Neural cell (in vitro differentiated cells): ENCODE results near the gene ATAD1. TPM values are rescaled to one million over a fixed set of nuclear protein-coding genes. Genes with fewer than 3 reads are reported as not detected.

Source experiments
- H2AFZ ChIP-seq: fragments of 200-600, 300-800 bp; sonication (generic), shearing (Covaris generic); 2 replicates; pipeline ENCODE4 v1.6.0; 2014; ENCODE audit warnings: low read depth, mild to moderate bottlenecking, antibody characterized with exemption, low read length, moderate library complexity
- H3F3A ChIP-seq: fragments of 200-600 bp; shearing (Covaris generic); 2 replicates; pipeline ENCODE4 v1.6.1; 2016; ENCODE audit warnings: mild to moderate bottlenecking, moderate library complexity, mixed read lengths, antibody characterized with exemption, low read length; ENCODE audit not compliant: insufficient read depth, poor library complexity, severe bottlenecking
- H3K27ac ChIP-seq: fragments of 200-600, 300-800 bp; sonication (generic), shearing (Covaris generic); 2 replicates; pipeline ENCODE4 v1.5.1; 2014; ENCODE audit warnings: mild to moderate bottlenecking, low read length, moderate library complexity
- H3K27me3 ChIP-seq: fragments of 300-800, 200-600 bp; sonication (generic), shearing (Covaris generic); 2 replicates; pipeline ENCODE4 v1.6.0; 2014; ENCODE audit warnings: mild to moderate bottlenecking, low read depth, low read length, moderate library complexity; ENCODE audit not compliant: insufficient read depth
- H3K36me3 ChIP-seq: fragments of 300-800, 200-600 bp; sonication (generic), shearing (Covaris generic); 2 replicates; pipeline ENCODE4 v1.5.1; 2014; ENCODE audit warnings: mild to moderate bottlenecking, antibody characterized with exemption, low read length, moderate library complexity; ENCODE audit not compliant: insufficient read depth
- H3K4me2 ChIP-seq: fragments of 300-800, 200-600 bp; sonication (generic), shearing (Covaris generic); 2 replicates; pipeline ENCODE4 v1.6.0; 2014; ENCODE audit warnings: mild to moderate bottlenecking, low read length
- H3K4me3 ChIP-seq: fragments of 300-800, 200-600 bp; sonication (generic), shearing (Covaris generic); 2 replicates; pipeline ENCODE4 v1.5.1; 2014; ENCODE audit warnings: mild to moderate bottlenecking, low read length, moderate library complexity
- H3K79me2 ChIP-seq: fragments of 200-600 bp; shearing (Covaris generic); replicated peaks from 2 replicates; pipeline ENCODE4 v1.6.0; 2014; ENCODE audit warnings: mild to moderate bottlenecking, low read length, moderate library complexity; ENCODE audit not compliant: insufficient read depth
- H3K9ac ChIP-seq: fragments of 300-800, 200-600 bp; sonication (generic), shearing (Covaris generic); 2 replicates; pipeline ENCODE4 v1.6.1; 2016; ENCODE audit warnings: mild to moderate bottlenecking, low read length, mixed read lengths
- H3K9me2 ChIP-seq: fragments of 200-600 bp; shearing (Covaris generic); 2 replicates; pipeline ENCODE4 v1.6.1; 2016; ENCODE audit warnings: mild to moderate bottlenecking, low read length, mixed read lengths; ENCODE audit not compliant: insufficient read depth
- H3K9me3 ChIP-seq: fragments of 200-600, 300-800 bp; sonication (generic), shearing (Covaris generic); 2 replicates; pipeline ENCODE4 v1.6.1; 2016; ENCODE audit warnings: mild to moderate bottlenecking, mixed run types, low read length, moderate library complexity, mixed read lengths
- H4K20me1 ChIP-seq: fragments of 200-600 bp; shearing (Covaris generic); 2 replicates; pipeline ENCODE4 v1.6.1; 2016; ENCODE audit warnings: mild to moderate bottlenecking, mixed run types; ENCODE audit not compliant: insufficient read depth
- EP300 ChIP-seq: fragments of 450-650 bp; conservative IDR thresholded peaks from 2 replicates; pipeline ENCODE4 v1.6.1; 2014; ENCODE audit warnings: antibody characterized with exemption, mild to moderate bottlenecking, moderate library complexity; ENCODE audit not compliant: poor library complexity, severe bottlenecking
- EZH2 ChIP-seq: fragments of 200-600, 300-800 bp; shearing (Covaris generic), sonication (generic); IDR thresholded peaks from 2 replicates; pipeline ENCODE4 v1.6.1; 2014; ENCODE audit warnings: antibody characterized with exemption, low read length, borderline replicate concordance, mild to moderate bottlenecking; ENCODE audit not compliant: insufficient read depth, poor library complexity, severe bottlenecking
- MXI1 ChIP-seq: fragments of 450-650 bp; conservative IDR thresholded peaks from 2 replicates; pipeline ENCODE4 v1.6.1; 2014; ENCODE audit warnings: antibody characterized with exemption, mild to moderate bottlenecking; ENCODE audit not compliant: poor library complexity, severe bottlenecking
- POLR2AphosphoS5 ChIP-seq: IDR thresholded peaks from 2 replicates; pipeline ENCODE4 v1.6.1; 2012
- RAD21 ChIP-seq: fragments of 450-650 bp; conservative IDR thresholded peaks from 2 replicates; pipeline ENCODE4 v1.6.1; 2014; ENCODE audit warnings: antibody characterized with exemption, mild to moderate bottlenecking, moderate library complexity
- SMC3 ChIP-seq: fragments of 450-650 bp; conservative IDR thresholded peaks from 2 replicates; pipeline ENCODE4 v1.6.1; 2014; ENCODE audit warnings: antibody characterized with exemption, mild to moderate bottlenecking, moderate library complexity; ENCODE audit not compliant: poor library complexity
- TAF1 ChIP-seq: IDR thresholded peaks from 2 replicates; pipeline ENCODE4 v1.6.1; 2012; ENCODE audit warnings: low read depth
- polyA plus RNA-seq: library from polyadenylated mRNA; depleted of rRNA; stranded (reverse); fragments of >200 nt; gene quantifications from 2 replicates; pipeline ENCODE4 v1.2.3, GENCODE V29; 2014
- TF ChIP-seq, protein P1 (sequence below): fragments of 450-650 bp; IDR thresholded peaks from 2 replicates; pipeline ENCODE4 v1.5.1; 2014; ENCODE audit warnings: antibody characterized with exemption, mild to moderate bottlenecking, moderate library complexity; ENCODE audit not compliant: poor library complexity, severe bottlenecking
- TF ChIP-seq, protein P2 (sequence below): IDR thresholded peaks from 2 replicates; pipeline ENCODE4 v1.6.1; 2012; ENCODE audit warnings: borderline replicate concordance

Gene ATAD1
- polyA plus RNA-seq, 1 donor from 2014 or later, result 165 TPM

DNA sequence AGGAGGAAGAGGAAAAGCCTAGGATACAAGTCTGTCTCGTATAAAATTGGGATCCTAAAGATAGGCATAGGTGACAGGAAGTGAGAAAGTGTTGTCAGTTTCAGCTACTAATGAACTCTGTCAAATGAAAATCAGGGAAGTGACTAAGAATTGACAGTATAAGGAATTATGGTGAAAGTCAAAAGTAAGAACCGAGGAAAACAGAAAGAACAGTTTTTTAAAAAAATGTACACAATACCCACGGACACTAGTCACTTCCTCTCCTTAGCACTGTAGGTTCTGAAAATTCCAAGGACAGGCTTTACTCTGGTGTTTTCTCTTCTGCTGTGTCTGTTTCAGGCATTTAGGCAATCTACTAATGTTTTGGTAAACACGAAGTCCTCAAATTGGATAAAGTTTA, 42.3 kb downstream of the ATAD1 start:
- H3F3A ChIP-seq, result no peaks in the 10 kb centered on the region
- no peaks in the 10 kb centered on the region for H3K27me3 ChIP-seq
- no peak overlapping the region for H3K9ac ChIP-seq
- no peaks in the 10 kb centered on the region for H3K9me3 ChIP-seq
- H3K4me3 ChIP-seq, result no peak overlapping the region
- TF ChIP-seq, protein P1, sequence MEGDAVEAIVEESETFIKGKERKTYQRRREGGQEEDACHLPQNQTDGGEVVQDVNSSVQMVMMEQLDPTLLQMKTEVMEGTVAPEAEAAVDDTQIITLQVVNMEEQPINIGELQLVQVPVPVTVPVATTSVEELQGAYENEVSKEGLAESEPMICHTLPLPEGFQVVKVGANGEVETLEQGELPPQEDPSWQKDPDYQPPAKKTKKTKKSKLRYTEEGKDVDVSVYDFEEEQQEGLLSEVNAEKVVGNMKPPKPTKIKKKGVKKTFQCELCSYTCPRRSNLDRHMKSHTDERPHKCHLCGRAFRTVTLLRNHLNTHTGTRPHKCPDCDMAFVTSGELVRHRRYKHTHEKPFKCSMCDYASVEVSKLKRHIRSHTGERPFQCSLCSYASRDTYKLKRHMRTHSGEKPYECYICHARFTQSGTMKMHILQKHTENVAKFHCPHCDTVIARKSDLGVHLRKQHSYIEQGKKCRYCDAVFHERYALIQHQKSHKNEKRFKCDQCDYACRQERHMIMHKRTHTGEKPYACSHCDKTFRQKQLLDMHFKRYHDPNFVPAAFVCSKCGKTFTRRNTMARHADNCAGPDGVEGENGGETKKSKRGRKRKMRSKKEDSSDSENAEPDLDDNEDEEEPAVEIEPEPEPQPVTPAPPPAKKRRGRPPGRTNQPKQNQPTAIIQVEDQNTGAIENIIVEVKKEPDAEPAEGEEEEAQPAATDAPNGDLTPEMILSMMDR, result no peak
- TF ChIP-seq EP300 (no peak), TAF1 (no peak), MXI1 (no peak), EZH2 (no peak), RAD21 (no peak)
- TF ChIP-seq, protein P2, sequence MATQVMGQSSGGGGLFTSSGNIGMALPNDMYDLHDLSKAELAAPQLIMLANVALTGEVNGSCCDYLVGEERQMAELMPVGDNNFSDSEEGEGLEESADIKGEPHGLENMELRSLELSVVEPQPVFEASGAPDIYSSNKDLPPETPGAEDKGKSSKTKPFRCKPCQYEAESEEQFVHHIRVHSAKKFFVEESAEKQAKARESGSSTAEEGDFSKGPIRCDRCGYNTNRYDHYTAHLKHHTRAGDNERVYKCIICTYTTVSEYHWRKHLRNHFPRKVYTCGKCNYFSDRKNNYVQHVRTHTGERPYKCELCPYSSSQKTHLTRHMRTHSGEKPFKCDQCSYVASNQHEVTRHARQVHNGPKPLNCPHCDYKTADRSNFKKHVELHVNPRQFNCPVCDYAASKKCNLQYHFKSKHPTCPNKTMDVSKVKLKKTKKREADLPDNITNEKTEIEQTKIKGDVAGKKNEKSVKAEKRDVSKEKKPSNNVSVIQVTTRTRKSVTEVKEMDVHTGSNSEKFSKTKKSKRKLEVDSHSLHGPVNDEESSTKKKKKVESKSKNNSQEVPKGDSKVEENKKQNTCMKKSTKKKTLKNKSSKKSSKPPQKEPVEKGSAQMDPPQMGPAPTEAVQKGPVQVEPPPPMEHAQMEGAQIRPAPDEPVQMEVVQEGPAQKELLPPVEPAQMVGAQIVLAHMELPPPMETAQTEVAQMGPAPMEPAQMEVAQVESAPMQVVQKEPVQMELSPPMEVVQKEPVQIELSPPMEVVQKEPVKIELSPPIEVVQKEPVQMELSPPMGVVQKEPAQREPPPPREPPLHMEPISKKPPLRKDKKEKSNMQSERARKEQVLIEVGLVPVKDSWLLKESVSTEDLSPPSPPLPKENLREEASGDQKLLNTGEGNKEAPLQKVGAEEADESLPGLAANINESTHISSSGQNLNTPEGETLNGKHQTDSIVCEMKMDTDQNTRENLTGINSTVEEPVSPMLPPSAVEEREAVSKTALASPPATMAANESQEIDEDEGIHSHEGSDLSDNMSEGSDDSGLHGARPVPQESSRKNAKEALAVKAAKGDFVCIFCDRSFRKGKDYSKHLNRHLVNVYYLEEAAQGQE, result no peak
- H2AFZ ChIP-seq, result no peak overlapping the region
- H3K9me2 ChIP-seq, result no peaks in the 10 kb centered on the region
- H4K20me1 ChIP-seq, result no peaks in the 10 kb centered on the region
- no peak overlapping the region for H3K27ac ChIP-seq
- H3K79me2 ChIP-seq, result no peaks in the 10 kb centered on the region
- no peak overlapping the region for H3K4me2 ChIP-seq
- peaks cover 7% of the 10 kb centered on the region for H3K36me3 ChIP-seq

DNA sequence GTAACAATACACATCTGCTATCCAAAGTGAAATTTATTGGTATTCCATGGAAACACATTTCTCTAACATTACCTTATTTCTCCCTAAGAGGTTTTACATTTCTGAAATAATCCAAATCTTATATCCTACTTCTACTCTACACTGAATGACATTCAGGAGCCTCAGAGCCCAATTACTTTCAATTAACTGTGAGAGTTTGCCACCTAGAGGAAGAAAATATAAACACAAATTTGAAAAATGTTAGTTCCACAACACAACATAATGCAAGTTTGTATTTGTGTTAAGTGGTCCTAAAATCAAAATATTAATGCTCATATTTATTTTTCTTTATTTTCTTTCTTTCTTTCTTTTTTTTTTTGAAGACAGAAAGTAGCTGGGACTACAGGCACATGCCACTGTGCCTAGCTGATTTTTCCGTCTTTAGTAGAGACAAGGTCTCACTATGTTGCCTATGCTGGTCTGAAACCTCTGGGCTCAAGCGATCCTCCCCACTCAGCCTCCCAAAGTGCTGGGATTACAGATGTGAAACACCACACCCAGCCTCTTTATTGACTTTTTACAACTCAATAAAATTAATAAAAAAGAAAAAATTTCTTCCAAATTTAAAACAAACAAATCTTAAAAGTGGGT, 46.0 kb downstream of the ATAD1 start:
- H3K36me3 ChIP-seq, result peaks cover 4% of the 10 kb centered on the region
- no peak overlapping the region for H3K4me3 ChIP-seq
- no peaks in the 10 kb centered on the region for H3K9me3 ChIP-seq
- TF ChIP-seq, protein P1, result peak; percentile 68
- TF ChIP-seq EP300 (no peak), MXI1 (no peak), TAF1 (no peak), RAD21 (peak; percentile 69), POLR2AphosphoS5 (no peak), EZH2 (no peak), SMC3 (peak; percentile 69)
- TF ChIP-seq, protein P2, result no peak
- H4K20me1 ChIP-seq, result no peaks in the 10 kb centered on the region
- no peak overlapping the region for H3K9ac ChIP-seq
- no peaks in the 10 kb centered on the region for H3F3A ChIP-seq
- H3K27ac ChIP-seq, result no peak overlapping the region
- no peaks in the 10 kb centered on the region for H3K79me2 ChIP-seq
- no peak overlapping the region for H2AFZ ChIP-seq
- H3K27me3 ChIP-seq, result no peaks in the 10 kb centered on the region
- H3K9me2 ChIP-seq, result no peaks in the 10 kb centered on the region
- H3K4me2 ChIP-seq, result no peak overlapping the region
